ENCODE data around the gene LPIN3. TPM values are rescaled to one million over a fixed set of nuclear protein-coding genes. Genes with fewer than 3 reads are reported as not detected.

The LPIN3 gene
- total RNA-seq, 4 donors from 2014 or later, result 5.5 to 16.6 (median 9.1) TPM

DNA sequence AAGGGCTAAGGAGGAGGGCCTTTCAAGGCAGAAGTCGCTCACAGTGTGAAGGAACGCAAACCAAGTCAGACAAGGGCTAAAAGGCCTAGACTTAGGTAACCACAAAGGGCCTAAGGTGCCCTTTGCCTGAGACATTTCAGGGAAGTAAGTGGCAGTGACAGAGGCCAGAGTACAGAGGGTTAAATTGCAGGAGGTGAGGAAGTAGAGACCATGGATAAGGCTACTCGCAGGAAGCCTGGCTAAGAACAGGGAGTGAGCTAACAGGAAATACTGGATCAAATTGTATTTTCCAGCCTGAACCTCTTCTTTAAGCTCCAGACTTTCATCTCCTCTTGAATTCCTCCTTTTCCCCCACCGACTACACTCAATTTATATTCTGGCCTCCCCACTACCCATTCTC is 39.7 kb upstream of the LPIN3 start:
- H3K27me3 ChIP-seq, result no peaks in the 10 kb centered on the region
- ATAC-seq, result no peak
- TF ChIP-seq, protein P1, sequence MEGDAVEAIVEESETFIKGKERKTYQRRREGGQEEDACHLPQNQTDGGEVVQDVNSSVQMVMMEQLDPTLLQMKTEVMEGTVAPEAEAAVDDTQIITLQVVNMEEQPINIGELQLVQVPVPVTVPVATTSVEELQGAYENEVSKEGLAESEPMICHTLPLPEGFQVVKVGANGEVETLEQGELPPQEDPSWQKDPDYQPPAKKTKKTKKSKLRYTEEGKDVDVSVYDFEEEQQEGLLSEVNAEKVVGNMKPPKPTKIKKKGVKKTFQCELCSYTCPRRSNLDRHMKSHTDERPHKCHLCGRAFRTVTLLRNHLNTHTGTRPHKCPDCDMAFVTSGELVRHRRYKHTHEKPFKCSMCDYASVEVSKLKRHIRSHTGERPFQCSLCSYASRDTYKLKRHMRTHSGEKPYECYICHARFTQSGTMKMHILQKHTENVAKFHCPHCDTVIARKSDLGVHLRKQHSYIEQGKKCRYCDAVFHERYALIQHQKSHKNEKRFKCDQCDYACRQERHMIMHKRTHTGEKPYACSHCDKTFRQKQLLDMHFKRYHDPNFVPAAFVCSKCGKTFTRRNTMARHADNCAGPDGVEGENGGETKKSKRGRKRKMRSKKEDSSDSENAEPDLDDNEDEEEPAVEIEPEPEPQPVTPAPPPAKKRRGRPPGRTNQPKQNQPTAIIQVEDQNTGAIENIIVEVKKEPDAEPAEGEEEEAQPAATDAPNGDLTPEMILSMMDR (IDR thresholded peaks at IDR 0.05), result no peak
- TF ChIP-seq POLR2AphosphoS5 (IDR thresholded peaks at IDR 0.05), result no peak
- no peak for TF ChIP-seq EP300 (IDR thresholded peaks at IDR 0.05)
- TF ChIP-seq POLR2A (IDR thresholded peaks at IDR 0.05), result no peak
- peaks cover 3 to 77% (median 5%) of the 10 kb centered on the region in 3 donors for H3K4me1 ChIP-seq
- H3K9me3 ChIP-seq, result no peaks in the 10 kb centered on the region
- peak overlapping the region in 2 of 4 donors; percentile 6 to 8 for H3K27ac ChIP-seq
- no peaks in the 10 kb centered on the region for H3K36me3 ChIP-seq
- 78 to 80% methylated on average over 4 of the region's 4 CpGs for WGBS, 2 donors (ENCODE audit: low coverage in 1 of 2)
- no peak overlapping the region for H3K4me3 ChIP-seq

DNA sequence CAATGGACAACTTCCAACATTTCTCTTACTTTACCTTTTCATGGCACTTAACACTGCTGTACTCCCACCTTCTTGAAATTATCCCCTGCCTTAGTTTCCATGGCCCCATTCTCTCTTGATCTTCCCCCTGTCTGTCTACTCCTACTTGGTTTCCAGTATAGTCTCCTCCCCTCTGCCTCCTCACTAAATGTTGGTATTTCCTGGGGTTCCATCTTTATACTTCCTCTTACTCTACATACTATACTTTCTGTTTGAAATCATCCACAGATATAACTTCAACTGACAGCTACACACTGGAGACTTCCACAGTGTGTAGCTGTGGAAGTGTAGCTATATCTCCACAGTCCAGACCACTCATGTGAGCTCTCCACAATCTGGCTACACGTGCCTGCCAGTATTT is 36.6 kb upstream of the LPIN3 start:
- H3K9me3 ChIP-seq, result no peaks in the 10 kb centered on the region
- no peak overlapping the region for H3K4me3 ChIP-seq
- no peak for ATAC-seq
- H3K36me3 ChIP-seq, result no peaks in the 10 kb centered on the region
- no peaks in the 10 kb centered on the region for H3K27me3 ChIP-seq
- H3K27ac ChIP-seq, result no peak overlapping the region
- WGBS, 2 donors (ENCODE audit: low coverage in 1 of 2), result 56 to 100% methylated on average over 1 of the region's 1 CpG
- H3K4me1 ChIP-seq, result peaks cover 7 to 75% (median 11%) of the 10 kb centered on the region in 3 donors
- TF ChIP-seq, protein P1 (IDR thresholded peaks at IDR 0.05), result no peak
- TF ChIP-seq POLR2AphosphoS5 (IDR thresholded peaks at IDR 0.05) (no peak), POLR2A (IDR thresholded peaks at IDR 0.05) (no peak), EP300 (IDR thresholded peaks at IDR 0.05) (no peak)

DNA sequence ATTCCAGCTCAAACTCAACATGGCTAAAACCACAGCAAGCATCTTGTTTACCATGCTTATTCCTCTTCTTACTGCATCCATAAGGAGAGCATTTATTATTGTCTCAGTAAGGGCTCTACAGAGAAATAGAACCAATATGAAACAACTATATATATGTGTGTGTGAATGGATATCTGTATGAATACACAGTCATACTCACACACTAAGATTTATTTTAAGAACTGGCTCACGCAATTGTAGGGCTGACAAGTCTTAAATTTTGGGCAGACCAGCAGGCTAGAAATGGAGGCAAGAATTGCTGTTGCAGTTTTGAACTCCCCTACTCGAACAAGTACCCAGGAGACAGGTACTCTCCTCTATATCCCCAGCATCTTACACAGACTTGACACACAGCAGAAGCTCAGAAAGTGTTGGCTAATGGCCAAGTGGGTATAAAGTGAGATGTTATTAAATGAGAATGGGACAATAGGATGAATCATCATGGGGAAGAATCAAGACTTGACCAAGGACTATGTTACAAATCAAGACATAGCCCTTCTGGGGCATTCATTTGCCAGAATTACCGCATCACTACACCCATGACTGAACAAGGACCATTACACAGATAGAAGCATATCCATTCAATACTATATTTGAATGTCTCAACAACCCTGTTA is 36.1 kb upstream of the LPIN3 start:
- H3K4me3 ChIP-seq, result no peak overlapping the region
- peaks cover 12 to 76% (median 16%) of the 10 kb centered on the region in 3 donors for H3K4me1 ChIP-seq
- H3K27me3 ChIP-seq, result no peaks in the 10 kb centered on the region
- H3K27ac ChIP-seq, result no peak overlapping the region
- no peaks in the 10 kb centered on the region for H3K36me3 ChIP-seq
- H3K9me3 ChIP-seq, result no peaks in the 10 kb centered on the region
- 71 to 95% methylated on average over 3 of the region's 3 CpGs for WGBS, 2 donors (ENCODE audit: low coverage in 1 of 2)
- no peak for ATAC-seq
- TF ChIP-seq POLR2A (IDR thresholded peaks at IDR 0.05) (no peak), EP300 (IDR thresholded peaks at IDR 0.05) (no peak), POLR2AphosphoS5 (IDR thresholded peaks at IDR 0.05) (no peak)
- TF ChIP-seq, protein P1 (IDR thresholded peaks at IDR 0.05), result no peak

DNA sequence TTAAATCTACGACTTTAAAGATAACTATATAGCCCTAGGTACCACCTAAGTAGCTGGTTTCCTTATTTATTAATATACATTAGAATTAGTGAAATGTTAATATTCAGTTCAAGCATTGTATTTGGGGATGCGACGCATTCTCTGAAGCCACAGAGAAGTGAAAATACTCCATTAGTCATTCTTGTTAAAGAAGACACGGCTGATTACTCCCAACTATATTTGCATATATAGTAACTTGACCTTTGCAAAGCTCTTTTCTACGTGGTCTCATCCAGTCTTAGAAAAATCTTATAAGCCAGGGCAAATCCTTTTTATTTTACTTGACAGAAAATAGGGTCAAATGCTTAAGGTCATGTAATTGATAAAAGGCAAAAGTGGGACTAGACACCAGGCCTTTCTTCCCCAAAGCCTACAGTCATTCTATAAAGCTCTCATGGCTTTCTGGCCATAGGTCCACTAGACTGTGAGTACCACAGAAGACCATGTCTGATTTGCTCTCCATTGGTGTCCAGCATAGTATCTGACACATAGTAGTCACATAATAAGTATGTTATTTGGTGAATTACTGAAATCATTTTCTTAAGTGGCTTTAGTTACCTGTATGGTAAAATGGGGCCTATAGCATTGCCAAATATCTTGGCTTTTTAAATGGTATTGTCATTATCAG is 34.4 kb upstream of the LPIN3 start:
- no peaks in the 10 kb centered on the region for H3K27me3 ChIP-seq
- no peaks in the 10 kb centered on the region for H3K36me3 ChIP-seq
- TF ChIP-seq, protein P1 (IDR thresholded peaks at IDR 0.05), result no peak
- TF ChIP-seq EP300 (IDR thresholded peaks at IDR 0.05) (no peak), POLR2A (IDR thresholded peaks at IDR 0.05) (no peak), POLR2AphosphoS5 (IDR thresholded peaks at IDR 0.05) (no peak)
- no peaks in the 10 kb centered on the region for H3K9me3 ChIP-seq
- ATAC-seq, result no peak
- 92 to 94% methylated on average over 5 of the region's 5 CpGs for WGBS, 2 donors (ENCODE audit: low coverage in 1 of 2)
- peaks cover 21 to 76% (median 24%) of the 10 kb centered on the region in 3 donors for H3K4me1 ChIP-seq
- no peak overlapping the region for H3K4me3 ChIP-seq
- H3K27ac ChIP-seq, result no peak overlapping the region

DNA sequence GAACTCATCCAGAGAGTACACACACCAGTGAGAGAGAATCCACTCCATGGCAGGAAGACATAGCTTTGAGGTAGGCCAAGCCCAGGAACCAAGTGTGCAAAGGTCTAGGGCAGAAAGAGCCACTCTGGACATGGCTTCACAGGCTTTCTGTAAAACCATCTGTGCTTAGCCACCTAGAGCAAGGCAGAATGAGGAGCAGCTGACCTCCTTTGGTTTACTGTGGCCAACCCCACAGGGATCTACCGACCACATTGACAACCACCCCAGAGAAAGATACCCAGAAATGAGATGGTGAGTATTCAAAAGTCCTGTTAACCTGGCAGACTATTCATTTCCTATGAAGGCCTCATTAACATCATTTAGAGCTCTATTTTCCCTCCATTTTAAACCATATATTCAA is 33.6 kb upstream of the LPIN3 start:
- Histone ChIP-seq H3K36me3 (peaks cover 0 to 3% of the 10 kb centered on the region in 2 donors), H3K4me3 (no peak overlapping the region), H3K27me3 (no peaks in the 10 kb centered on the region), H3K27ac (no peak overlapping the region), H3K4me1 (peaks cover 21 to 80% (median 24%) of the 10 kb centered on the region in 3 donors), H3K9me3 (no peaks in the 10 kb centered on the region)
- ATAC-seq, result no peak
- TF ChIP-seq POLR2AphosphoS5 (IDR thresholded peaks at IDR 0.05) (no peak), POLR2A (IDR thresholded peaks at IDR 0.05) (no peak), EP300 (IDR thresholded peaks at IDR 0.05) (no peak)
- TF ChIP-seq, protein P1 (IDR thresholded peaks at IDR 0.05), result no peak
- 80 to 100% methylated on average over 1 of the region's 1 CpG for WGBS, 2 donors (ENCODE audit: low coverage in 1 of 2)
